A673 (cell line): Measurements from ENCODE around the gene ATP2B3.

ENCODE experiments used
- EZH2 ChIP-seq: fragments of 200-600 bp; sonication (generic); IDR thresholded peaks from 2 replicates; pipeline ENCODE4 v1.6.1; 2017; ENCODE audit warnings: borderline replicate concordance, low read depth, mild to moderate bottlenecking, mixed read lengths, antibody characterized with exemption, low read length; ENCODE audit not compliant: poor library complexity, severe bottlenecking
- TF ChIP-seq, protein P1 (sequence below): fragments of 300-800, 200-600 bp; sonication (generic); conservative IDR thresholded peaks from 2 replicates; pipeline ENCODE4 v1.5.1; 2017; ENCODE audit warnings: low read depth, mild to moderate bottlenecking, antibody characterized with exemption, low read length, moderate library complexity, mixed read lengths

DNA sequence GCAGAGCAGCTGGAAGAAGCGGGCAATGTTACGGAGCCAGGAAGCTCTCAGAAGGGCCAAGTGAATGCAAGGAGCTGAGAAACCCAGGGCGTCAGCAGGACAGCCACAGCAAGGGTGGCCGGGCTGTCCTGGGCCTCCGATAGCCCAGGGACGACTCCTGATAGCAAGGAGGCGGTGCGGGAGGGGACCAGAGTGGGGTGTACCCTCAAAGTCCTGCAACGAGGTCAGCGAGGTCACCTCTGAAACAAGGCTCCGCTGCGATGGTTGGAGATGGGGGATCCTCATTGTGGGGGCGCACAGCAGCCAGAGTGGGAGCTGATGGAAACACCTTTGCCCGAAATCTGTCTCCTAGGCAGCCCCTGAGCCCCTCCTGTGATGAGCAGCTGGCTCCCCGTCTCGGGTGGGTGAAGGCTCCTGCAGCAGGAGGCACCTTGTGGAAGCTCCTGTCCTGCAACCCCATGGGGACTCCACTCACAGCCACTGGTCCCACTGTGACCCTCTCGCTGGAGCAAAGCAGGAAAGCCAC, 85.8 kb downstream of the ATP2B3 start:
- TF ChIP-seq EZH2, result no peak
- TF ChIP-seq, protein P1, sequence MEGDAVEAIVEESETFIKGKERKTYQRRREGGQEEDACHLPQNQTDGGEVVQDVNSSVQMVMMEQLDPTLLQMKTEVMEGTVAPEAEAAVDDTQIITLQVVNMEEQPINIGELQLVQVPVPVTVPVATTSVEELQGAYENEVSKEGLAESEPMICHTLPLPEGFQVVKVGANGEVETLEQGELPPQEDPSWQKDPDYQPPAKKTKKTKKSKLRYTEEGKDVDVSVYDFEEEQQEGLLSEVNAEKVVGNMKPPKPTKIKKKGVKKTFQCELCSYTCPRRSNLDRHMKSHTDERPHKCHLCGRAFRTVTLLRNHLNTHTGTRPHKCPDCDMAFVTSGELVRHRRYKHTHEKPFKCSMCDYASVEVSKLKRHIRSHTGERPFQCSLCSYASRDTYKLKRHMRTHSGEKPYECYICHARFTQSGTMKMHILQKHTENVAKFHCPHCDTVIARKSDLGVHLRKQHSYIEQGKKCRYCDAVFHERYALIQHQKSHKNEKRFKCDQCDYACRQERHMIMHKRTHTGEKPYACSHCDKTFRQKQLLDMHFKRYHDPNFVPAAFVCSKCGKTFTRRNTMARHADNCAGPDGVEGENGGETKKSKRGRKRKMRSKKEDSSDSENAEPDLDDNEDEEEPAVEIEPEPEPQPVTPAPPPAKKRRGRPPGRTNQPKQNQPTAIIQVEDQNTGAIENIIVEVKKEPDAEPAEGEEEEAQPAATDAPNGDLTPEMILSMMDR, result no peak
